ENCODE measurements around the gene YTHDF2. TPM values are rescaled to one million over a fixed set of nuclear protein-coding genes. Genes with fewer than 3 reads are reported as not detected.

YTHDF2 gene
- total RNA-seq, 5 donors from 2014 or later (not counting 1 experiment from before 2014, with no cell fraction given) = 61.3 to 77.3 (median 67.0) TPM

DNA sequence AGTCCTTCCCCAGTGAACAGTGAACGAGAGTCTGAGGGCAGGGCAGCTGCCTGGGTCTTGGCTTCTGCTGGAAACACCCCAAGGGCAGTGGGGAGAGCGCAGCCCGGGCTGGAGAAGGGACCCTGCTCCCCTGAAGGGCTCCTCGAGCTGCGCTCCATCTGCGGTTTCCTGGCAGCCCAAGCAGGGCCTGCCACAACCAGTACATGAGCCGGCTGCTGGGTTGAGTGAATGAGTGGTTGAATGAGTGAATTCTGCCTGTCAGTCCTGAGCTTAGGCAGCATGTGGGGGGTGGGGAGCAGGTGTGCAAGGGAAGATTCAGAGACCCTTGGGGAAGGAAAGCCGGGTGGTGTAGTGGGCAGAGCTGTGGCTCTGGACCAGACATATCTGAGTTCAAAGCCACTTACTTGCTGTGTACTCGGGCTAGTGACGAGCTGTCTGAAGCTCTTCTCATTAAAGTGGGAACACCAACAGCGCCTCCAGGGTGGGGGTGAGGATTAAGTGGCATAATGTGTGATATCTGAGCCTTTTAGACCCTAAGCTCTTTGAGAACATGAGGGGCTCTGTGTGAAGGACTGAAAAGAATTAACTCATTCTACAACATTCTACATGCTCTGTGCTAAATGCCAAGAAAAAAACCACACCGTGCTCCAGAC, 78.9 kb downstream of the YTHDF2 start:
- Mint-ChIP-seq H3K4me3 (no peak overlapping the region), H3K36me3 (no peaks in the 10 kb centered on the region), H3K4me1 (peaks cover 0 to 10% (median 6%) of the 10 kb centered on the region in 3 donors), H3K9me3 (no peaks in the 10 kb centered on the region), H3K27me3 (peaks cover 40 to 59% of the 10 kb centered on the region in 2 donors), H3K27ac (no peak overlapping the region)
- peak in 1 of 35 experiments; percentile 4 for DNase-seq
- Histone ChIP-seq H3K4me1 (ENCODE audit: control insufficient read depth in 1 of 2, extremely low read depth in 1 of 2, insufficient read depth in 2 of 2, low read length in 2 of 2) (peaks cover 0 to 3% of the 10 kb centered on the region in 2 experiments), H3K36me3 (ENCODE audit: control insufficient read depth in 2 of 2, extremely low read depth in 1 of 2, insufficient read depth in 1 of 2, low read length in 1 of 2) (no peaks in the 10 kb centered on the region), H3K27ac (ENCODE audit: low read length) (no peak overlapping the region), H3K9me3 (no peaks in the 10 kb centered on the region), H3K4me3 (ENCODE audit: control insufficient read depth in 1 of 2, extremely low read depth in 1 of 2, low read length in 1 of 2) (no peak overlapping the region), H3K27me3 (replicated peaks in 1 of 2; ENCODE audit: control insufficient read depth in 2 of 2, extremely low read depth in 1 of 2, insufficient read depth in 2 of 2, low read length in 1 of 2) (peaks cover 12 to 74% of the 10 kb centered on the region in 2 experiments)
- ATAC-seq (replicated peaks in 1 of 4) = peak in 1 of 4 experiments; percentile 43
- ChIA-PET POLR2A (interaction anchor here in 1 of 2 donors (0.5 kb wide), 1 partner anchor 167 kb away, joined by 6 read pairs; the partner anchor contains the start of gene RNU11), CTCF (interaction anchor here in 1 of 2 donors (1.0 kb wide), 1 partner anchor 527 kb away, joined by 3 read pairs; no protein-coding TSS in a partner anchor)
- 23% methylated on average over 9 of the region's 12 CpGs for WGBS (ENCODE audit: insufficient coverage)

DNA sequence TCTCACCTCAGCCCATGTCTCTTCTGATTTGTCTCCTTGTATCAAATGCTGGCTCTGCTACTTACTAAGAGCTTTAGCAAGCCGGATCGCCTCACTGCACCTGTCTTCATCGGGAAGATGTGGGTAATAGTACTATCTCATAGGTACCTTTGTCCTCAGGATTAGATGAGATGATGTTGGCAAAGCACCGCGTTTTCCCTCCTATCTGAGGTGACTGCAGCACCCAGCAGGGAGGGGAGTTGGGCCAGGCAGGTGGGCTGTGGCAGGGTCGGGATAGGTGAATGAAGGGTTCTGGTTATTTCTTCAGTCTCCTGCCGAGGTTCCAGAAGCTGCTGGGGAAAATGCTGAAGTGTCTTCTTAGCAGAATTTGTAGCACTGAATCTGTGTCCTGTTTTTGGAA, 80.4 kb downstream of the YTHDF2 start:
- peaks cover 0 to 8% (median 4%) of the 10 kb centered on the region in 3 donors for H3K4me1 Mint-ChIP-seq
- H3K27me3 ChIP-seq (replicated peaks in 1 of 2; ENCODE audit: control insufficient read depth in 2 of 2, extremely low read depth in 1 of 2, insufficient read depth in 2 of 2, low read length in 1 of 2) = peaks cover 10 to 63% of the 10 kb centered on the region in 2 experiments
- POLR2A ChIA-PET = no interaction called here
- H3K27me3 Mint-ChIP-seq = peaks cover 29 to 48% of the 10 kb centered on the region in 2 donors
- 100% methylated on average over 2 of the region's 7 CpGs for WGBS (ENCODE audit: insufficient coverage)
- H3K27ac ChIP-seq (ENCODE audit: low read length) = no peak overlapping the region
- CTCF ChIA-PET = no interaction called here
- no peaks in the 10 kb centered on the region for H3K36me3 Mint-ChIP-seq
- H3K36me3 ChIP-seq (ENCODE audit: control insufficient read depth in 2 of 2, extremely low read depth in 1 of 2, insufficient read depth in 1 of 2, low read length in 1 of 2) = no peaks in the 10 kb centered on the region
- no peak overlapping the region for H3K27ac Mint-ChIP-seq
- H3K9me3 ChIP-seq = no peaks in the 10 kb centered on the region
- DNase-seq (no peak), ATAC-seq (replicated peaks in 1 of 4) (no peak)
- no peak overlapping the region for H3K4me3 Mint-ChIP-seq
- H3K4me3 ChIP-seq (ENCODE audit: control insufficient read depth in 1 of 2, extremely low read depth in 1 of 2, low read length in 1 of 2) = no peak overlapping the region
- H3K4me1 ChIP-seq (ENCODE audit: control insufficient read depth in 1 of 2, extremely low read depth in 1 of 2, insufficient read depth in 2 of 2, low read length in 2 of 2) = peaks cover 0 to 3% of the 10 kb centered on the region in 2 experiments
- no peaks in the 10 kb centered on the region for H3K9me3 Mint-ChIP-seq

DNA sequence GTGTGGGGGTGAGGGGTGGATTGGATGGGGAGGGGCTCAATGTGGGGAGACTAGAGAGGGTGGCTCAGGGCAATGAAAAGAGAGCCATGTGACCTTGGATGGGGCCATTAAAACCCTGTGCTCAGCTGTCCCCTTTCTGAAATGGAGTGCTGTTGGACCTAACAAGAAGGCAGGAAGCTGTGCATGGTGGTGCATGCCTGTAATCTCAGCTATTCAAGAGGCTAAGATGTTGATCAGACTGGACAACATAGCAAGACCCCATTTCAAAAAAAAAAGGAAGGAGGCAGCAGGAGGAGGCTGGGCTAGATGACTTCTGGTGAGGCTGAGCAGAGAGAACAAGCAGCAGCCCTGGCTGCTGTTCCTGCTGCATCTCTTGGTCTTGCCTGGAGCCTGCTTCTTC, 82.3 kb downstream of the YTHDF2 start:
- Mint-ChIP-seq H3K9me3 (no peaks in the 10 kb centered on the region), H3K36me3 (no peaks in the 10 kb centered on the region), H3K27me3 (peaks cover 20 to 37% of the 10 kb centered on the region in 2 donors), H3K4me1 (no peaks in the 10 kb centered on the region), H3K4me3 (no peak overlapping the region), H3K27ac (no peak overlapping the region)
- DNase-seq (no peak), ATAC-seq (replicated peaks in 1 of 4) (no peak)
- Histone ChIP-seq H3K9me3 (no peaks in the 10 kb centered on the region), H3K4me1 (ENCODE audit: control insufficient read depth in 1 of 2, extremely low read depth in 1 of 2, insufficient read depth in 2 of 2, low read length in 2 of 2) (no peaks in the 10 kb centered on the region), H3K4me3 (ENCODE audit: control insufficient read depth in 1 of 2, extremely low read depth in 1 of 2, low read length in 1 of 2) (no peak overlapping the region), H3K27ac (ENCODE audit: low read length) (no peak overlapping the region), H3K36me3 (ENCODE audit: control insufficient read depth in 2 of 2, extremely low read depth in 1 of 2, insufficient read depth in 1 of 2, low read length in 1 of 2) (no peaks in the 10 kb centered on the region), H3K27me3 (replicated peaks in 1 of 2; ENCODE audit: control insufficient read depth in 2 of 2, extremely low read depth in 1 of 2, insufficient read depth in 2 of 2, low read length in 1 of 2) (peaks cover 1 to 49% of the 10 kb centered on the region in 2 experiments)
- POLR2A ChIA-PET = interaction anchor here in 1 of 2 donors (0.6 kb wide), 1 partner anchor 9 kb away, joined by 5 read pairs; no protein-coding TSS in a partner anchor
- CTCF ChIA-PET = no interaction called here

Other genes starting within 250 kb of the YTHDF2 start
- 10 to 100 TPM; 13.1 to 23.2 (median 19.7) TPM for gene RCC1, start 230.9 kb upstream of the YTHDF2 start, total RNA-seq
- 10 to 100 TPM; 28.6 to 47.6 (median 41.3) TPM for gene TRNAU1AP, start 183.9 kb upstream of the YTHDF2 start, total RNA-seq
- gene RAB42, start 144.7 kb upstream of the YTHDF2 start, total RNA-seq = not detected
- 10 to 100 TPM; 17.3 to 22.7 (median 20.6) TPM for gene TAF12, start 93.9 kb upstream of the YTHDF2 start, total RNA-seq
- not detected for gene RNU11, start 88.3 kb upstream of the YTHDF2 start, total RNA-seq
- gene GMEB1, start 68.2 kb upstream of the YTHDF2 start, total RNA-seq = 10 to 100 TPM; 15.2 to 19.0 (median 18.4) TPM
- gene OPRD1, start 75.2 kb downstream of the YTHDF2 start, total RNA-seq = not detected
- gene EPB41, start 177.6 kb downstream of the YTHDF2 start, total RNA-seq = 100 to 1,000 TPM; 199 to 257 (median 241) TPM